Measurements from ENCODE around the gene F10. TPM values are rescaled to one million over a fixed set of nuclear protein-coding genes. Genes with fewer than 3 reads are reported as not detected.

The F10 gene
- total and polyA plus RNA-seq, 2 experiments from 2014 or later: 0.76 to 1.6 TPM

Small RNA genes lying within 50 kb of the gene (small RNA-seq; reads per million reads assigned to genes)
- gene AL137002.1 (ENCODE audit: low replicate concordance): not detected

Other genes starting within 250 kb of the F10 start
- 22.9 and 25.6 TPM in 2 replicates for gene MCF2L, start 153.6 kb upstream of the F10 start, total RNA-seq (2014; rRNA removed; shearing (Covaris generic))
- 4.8 and 7.4 TPM in 2 replicates for gene MCF2L, start 153.6 kb upstream of the F10 start, polyA plus RNA-seq (2016; fragmentation: Nextera tagmentation; extraction: Ambion mirVana)
- 0.16 and 0.24 TPM in 2 replicates for gene F7, start 17.0 kb upstream of the F10 start, total RNA-seq (2014; rRNA removed; shearing (Covaris generic))
- gene F7, start 17.0 kb upstream of the F10 start, polyA plus RNA-seq (2016; fragmentation: Nextera tagmentation; extraction: Ambion mirVana): 0.16 and 0.21 TPM in 2 replicates
- not detected in 2 replicates for gene PROZ, start 35.8 kb downstream of the F10 start, total RNA-seq (2014; rRNA removed; shearing (Covaris generic))
- gene PROZ, start 35.8 kb downstream of the F10 start, polyA plus RNA-seq (2016; fragmentation: Nextera tagmentation; extraction: Ambion mirVana): 0.21 and 0.53 TPM in 2 replicates
- 107 and 110 TPM in 2 replicates for gene PCID2, start 85.9 kb downstream of the F10 start, total RNA-seq (2014; rRNA removed; shearing (Covaris generic))
- gene PCID2, start 85.9 kb downstream of the F10 start, polyA plus RNA-seq (2016; fragmentation: Nextera tagmentation; extraction: Ambion mirVana): 77.2 and 79.6 TPM in 2 replicates
- 121 and 195 TPM in 2 replicates for gene CUL4A, start 86.8 kb downstream of the F10 start, total RNA-seq (2014; rRNA removed; shearing (Covaris generic))
- gene CUL4A, start 86.8 kb downstream of the F10 start, polyA plus RNA-seq (2016; fragmentation: Nextera tagmentation; extraction: Ambion mirVana): 64.2 and 67.5 TPM in 2 replicates
- gene LAMP1, start 174.4 kb downstream of the F10 start, total RNA-seq (2014; rRNA removed; shearing (Covaris generic)): 97.8 and 107 TPM in 2 replicates
- 34.5 and 36.5 TPM in 2 replicates for gene LAMP1, start 174.4 kb downstream of the F10 start, polyA plus RNA-seq (2016; fragmentation: Nextera tagmentation; extraction: Ambion mirVana)
- 33.9 and 56.2 TPM in 2 replicates for gene GRTP1, start 241.3 kb downstream of the F10 start, total RNA-seq (2014; rRNA removed; shearing (Covaris generic))
- 55.7 and 61.8 TPM in 2 replicates for gene GRTP1, start 241.3 kb downstream of the F10 start, polyA plus RNA-seq (2016; fragmentation: Nextera tagmentation; extraction: Ambion mirVana)

Data from GM23338 (cell line).